Subcutaneous abdominal adipose tissue (tissue), 5 donors: ENCODE data around the gene HBZ.

ENCODE experiments used
- H3K27ac ChIP-seq: one replicate; pipeline ENCODE4 v1.7.0; 2013; ENCODE audit warnings: low read depth, mild to moderate bottlenecking, inconsistent platforms, low read length, moderate library complexity
- H3K27me3 ChIP-seq, 5 donors: one replicate each; pipeline ENCODE4 v1.7.0; 2013; ENCODE audit warnings: low read length in 5 of 5, inconsistent platforms in 1 of 5; ENCODE audit not compliant: control insufficient read depth in 5 of 5, insufficient read depth in 4 of 5
- H3K36me3 ChIP-seq, 5 donors: one replicate each; pipeline ENCODE4 v1.7.0; 2013; ENCODE audit warnings: low read length in 5 of 5; ENCODE audit not compliant: control insufficient read depth in 5 of 5, insufficient read depth in 5 of 5
- H3K4me1 ChIP-seq, 5 donors: one replicate each; pipeline ENCODE4 v1.7.0; 2013; ENCODE audit warnings: low read length in 5 of 5, mild to moderate bottlenecking in 3 of 5, moderate library complexity in 1 of 5; ENCODE audit not compliant: control insufficient read depth in 5 of 5, insufficient read depth in 5 of 5
- H3K4me3 ChIP-seq, 5 donors: one replicate each; pipeline ENCODE4 v1.7.0; 2013; ENCODE audit warnings: low read length in 5 of 5, low read depth in 1 of 5
- H3K9ac ChIP-seq, 5 donors: one replicate each; pipeline ENCODE4 v1.7.0; 2013; ENCODE audit warnings: low read length in 5 of 5, mild to moderate bottlenecking in 4 of 5, moderate library complexity in 3 of 5
- H3K9me3 ChIP-seq, 5 donors: one replicate each; pipeline ENCODE4 v1.7.0; 2013; ENCODE audit warnings: low read length in 5 of 5; ENCODE audit not compliant: control insufficient read depth in 5 of 5
- donor health status: healthy.
- donor health status: healthy.
- donor health status: healthy.
- donor health status: healthy.
- donor health status: healthy.

Gene HBZ

DNA sequence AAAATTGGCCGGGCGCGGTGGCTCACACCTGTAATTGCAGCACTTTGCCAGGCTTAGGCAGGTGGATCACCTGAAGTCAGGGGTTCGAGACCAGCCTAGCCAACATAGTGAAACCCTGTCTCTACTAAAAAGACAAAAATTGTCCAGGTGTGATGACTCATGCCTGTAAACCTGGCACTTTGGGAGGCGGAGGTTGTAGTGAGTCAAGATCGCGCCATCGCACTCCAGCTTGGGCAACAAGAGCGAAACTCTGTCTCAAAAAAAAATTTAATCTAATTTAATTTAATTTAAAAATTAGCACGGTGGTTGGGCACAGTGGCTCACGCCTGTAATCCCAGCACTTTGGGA lies 26.2 kb downstream of the HBZ start:
- peaks cover 0 to 21% (median 13%) of the 10 kb centered on the region in 5 donors for H3K4me1 ChIP-seq
- no peak overlapping the region for H3K9ac ChIP-seq
- no peaks in the 10 kb centered on the region for H3K36me3 ChIP-seq
- no peaks in the 10 kb centered on the region for H3K9me3 ChIP-seq
- H3K4me3 ChIP-seq = no peak overlapping the region
- H3K27me3 ChIP-seq = peaks cover 27 to 40% (median 34%) of the 10 kb centered on the region in 5 donors
- H3K27ac ChIP-seq = no peak overlapping the region

DNA sequence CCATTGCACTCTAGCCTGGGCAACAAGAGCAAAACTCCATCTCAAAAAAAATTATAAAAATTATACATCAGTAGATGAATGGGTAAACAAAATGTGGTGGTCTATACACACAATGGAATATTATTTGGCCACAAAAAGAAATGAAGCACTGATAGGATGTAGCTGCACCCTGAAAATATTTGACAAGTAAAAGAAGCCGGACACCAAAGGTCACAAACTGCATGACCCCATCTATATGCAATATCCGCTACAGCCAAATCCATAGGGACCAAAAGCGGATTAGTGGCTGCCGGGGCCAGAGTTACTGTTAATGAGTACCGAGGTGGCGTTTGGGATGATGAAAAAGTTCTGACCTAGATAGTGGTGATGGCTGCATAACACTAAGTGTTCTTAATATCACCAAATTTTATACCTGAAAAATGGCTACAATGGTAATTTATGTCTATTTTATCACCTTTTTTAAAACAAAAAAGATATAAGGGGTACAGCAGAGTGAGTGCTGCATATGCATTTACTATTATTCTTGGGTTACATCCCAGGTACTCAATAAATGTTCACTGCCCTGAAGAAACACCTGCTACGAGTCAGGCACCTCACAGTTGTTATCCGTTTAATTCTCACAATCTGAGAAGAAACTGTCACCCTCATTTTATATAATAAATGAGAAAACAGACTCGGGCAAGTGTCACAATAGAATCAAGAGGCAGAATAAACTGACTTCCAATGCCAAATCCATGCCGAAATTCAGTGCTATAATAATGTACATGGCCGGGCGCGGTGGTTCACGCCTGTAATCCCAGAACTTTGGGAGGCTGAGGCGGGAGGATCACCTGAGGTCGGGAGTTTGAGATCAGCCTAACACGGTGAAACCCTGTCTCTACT lies 27.0 kb downstream of the HBZ start:
- Histone ChIP-seq H3K4me3 (no peak overlapping the region), H3K27me3 (peaks cover 25 to 40% (median 33%) of the 10 kb centered on the region in 5 donors)

DNA sequence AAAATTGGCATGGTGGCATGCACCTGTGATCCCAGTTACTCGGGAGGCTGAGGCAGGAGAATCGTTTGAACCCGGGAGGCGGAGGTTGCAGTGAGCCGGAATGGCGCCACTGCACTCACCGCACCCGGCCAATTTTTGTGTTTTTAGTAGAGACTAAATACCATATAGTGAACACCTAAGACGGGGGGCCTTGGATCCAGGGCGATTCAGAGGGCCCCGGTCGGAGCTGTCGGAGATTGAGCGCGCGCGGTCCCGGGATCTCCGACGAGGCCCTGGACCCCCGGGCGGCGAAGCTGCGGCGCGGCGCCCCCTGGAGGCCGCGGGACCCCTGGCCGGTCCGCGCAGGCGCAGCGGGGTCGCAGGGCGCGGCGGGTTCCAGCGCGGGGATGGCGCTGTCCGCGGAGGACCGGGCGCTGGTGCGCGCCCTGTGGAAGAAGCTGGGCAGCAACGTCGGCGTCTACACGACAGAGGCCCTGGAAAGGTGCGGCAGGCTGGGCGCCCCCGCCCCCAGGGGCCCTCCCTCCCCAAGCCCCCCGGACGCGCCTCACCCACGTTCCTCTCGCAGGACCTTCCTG lies 27.7 kb downstream of the HBZ start, which contains the start of gene HBQ1:
HBQ1 (plus strand) TSS at position 359 of the 575 bp plus-strand sequence; CDS start at position 387, 28 bp downstream.
- Histone ChIP-seq H3K27me3 (peaks cover 23 to 35% (median 30%) of the 10 kb centered on the region in 5 donors), H3K9ac (no peak within 1 kb of the TSS), H3K27ac (no peak within 1 kb of the TSS), H3K4me3 (peak within 1 kb of the TSS in 3 of 5 donors; percentile 34 to 62 (median 40)), H3K9me3 (no peaks in the 10 kb centered on the region), H3K36me3 (peaks cover 0 to 3% (median 1%) of the 10 kb centered on the region in 5 donors), H3K4me1 (peaks cover 0 to 21% (median 13%) of the 10 kb centered on the region in 5 donors)

More for the DNA sequence above, 27.0 kb downstream of the HBZ start:
- Histone ChIP-seq H3K27ac (no peak overlapping the region), H3K9ac (no peak overlapping the region), H3K36me3 (no peaks in the 10 kb centered on the region), H3K4me1 (peaks cover 0 to 21% (median 13%) of the 10 kb centered on the region in 5 donors), H3K9me3 (no peaks in the 10 kb centered on the region)

- Histone ChIP-seq H3K4me3 (peak overlapping the region in 3 of 5 donors; percentile 34 to 62 (median 40)), H3K9ac (no peak overlapping the region)
Observed at GRCh38 chr16:180681-181564, 28.5 kb downstream of the HBZ start.

GRCh38 chr16:181565-182021 lies 29.1 kb downstream of the HBZ start:
- no peak overlapping the region for H3K9ac ChIP-seq
- peaks cover 0 to 21% (median 13%) of the 10 kb centered on the region in 5 donors for H3K4me1 ChIP-seq
- peaks cover 0 to 10% (median 4%) of the 10 kb centered on the region in 5 donors for H3K36me3 ChIP-seq
- H3K27me3 ChIP-seq = peaks cover 18 to 32% (median 25%) of the 10 kb centered on the region in 5 donors
- H3K27ac ChIP-seq = no peak overlapping the region
- H3K4me3 ChIP-seq = peak overlapping the region in 1 of 5 donors; percentile 62
- H3K9me3 ChIP-seq = no peaks in the 10 kb centered on the region

More at GRCh38 chr16:180681-181564, 28.5 kb downstream of the HBZ start:
- peaks cover 0 to 21% (median 13%) of the 10 kb centered on the region in 5 donors for H3K4me1 ChIP-seq
- no peak overlapping the region for H3K27ac ChIP-seq
- H3K36me3 ChIP-seq = peaks cover 0 to 10% (median 4%) of the 10 kb centered on the region in 5 donors
- H3K9me3 ChIP-seq = no peaks in the 10 kb centered on the region
- H3K27me3 ChIP-seq = peaks cover 18 to 32% (median 25%) of the 10 kb centered on the region in 5 donors

GRCh38 chr16:183005-183404 lies 30.6 kb downstream of the HBZ start:
- Histone ChIP-seq H3K27ac (no peak overlapping the region), H3K4me3 (no peak overlapping the region), H3K36me3 (peaks cover 0 to 20% (median 13%) of the 10 kb centered on the region in 5 donors), H3K4me1 (peaks cover 0 to 21% (median 13%) of the 10 kb centered on the region in 5 donors), H3K9me3 (no peaks in the 10 kb centered on the region), H3K9ac (no peak overlapping the region), H3K27me3 (peaks cover 12 to 24% (median 16%) of the 10 kb centered on the region in 5 donors)

DNA sequence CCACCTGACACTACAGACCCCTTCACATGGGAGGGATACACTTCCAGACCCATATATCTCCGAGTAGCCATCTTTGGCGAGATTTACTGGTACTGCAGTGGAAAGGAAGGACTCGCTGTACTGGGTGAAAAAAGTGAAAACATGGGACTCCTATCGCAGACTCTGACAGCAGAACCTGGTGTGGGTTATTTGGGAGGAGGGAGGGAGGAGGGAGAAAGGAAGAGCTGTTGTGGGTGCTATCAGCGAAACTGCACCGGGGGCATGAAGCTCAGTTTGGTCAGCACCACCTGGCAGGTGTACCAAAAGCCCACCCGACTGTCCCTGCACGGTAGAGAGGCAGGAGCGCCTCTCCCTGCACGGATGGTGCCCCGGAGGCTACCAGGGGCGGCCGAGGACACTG lies 32.8 kb downstream of the HBZ start:
- H3K27me3 ChIP-seq = peaks cover 0 to 6% (median 3%) of the 10 kb centered on the region in 5 donors
- no peak overlapping the region for H3K9ac ChIP-seq
- H3K9me3 ChIP-seq = no peaks in the 10 kb centered on the region
- no peak overlapping the region for H3K27ac ChIP-seq
- H3K4me3 ChIP-seq = no peak overlapping the region
- H3K36me3 ChIP-seq = peaks cover 0 to 41% (median 33%) of the 10 kb centered on the region in 5 donors
- peaks cover 0 to 16% (median 13%) of the 10 kb centered on the region in 5 donors for H3K4me1 ChIP-seq

GRCh38 chr16:185691-186090 lies 33.2 kb downstream of the HBZ start:
- no peak overlapping the region for H3K27ac ChIP-seq
- no peak overlapping the region for H3K4me3 ChIP-seq
- H3K9me3 ChIP-seq = no peaks in the 10 kb centered on the region
- peaks cover 0 to 11% (median 9%) of the 10 kb centered on the region in 5 donors for H3K4me1 ChIP-seq
- no peak overlapping the region for H3K9ac ChIP-seq
- H3K27me3 ChIP-seq = peaks cover 0 to 3% (median 0%) of the 10 kb centered on the region in 5 donors
- H3K36me3 ChIP-seq = peaks cover 0 to 46% (median 37%) of the 10 kb centered on the region in 5 donors

DNA sequence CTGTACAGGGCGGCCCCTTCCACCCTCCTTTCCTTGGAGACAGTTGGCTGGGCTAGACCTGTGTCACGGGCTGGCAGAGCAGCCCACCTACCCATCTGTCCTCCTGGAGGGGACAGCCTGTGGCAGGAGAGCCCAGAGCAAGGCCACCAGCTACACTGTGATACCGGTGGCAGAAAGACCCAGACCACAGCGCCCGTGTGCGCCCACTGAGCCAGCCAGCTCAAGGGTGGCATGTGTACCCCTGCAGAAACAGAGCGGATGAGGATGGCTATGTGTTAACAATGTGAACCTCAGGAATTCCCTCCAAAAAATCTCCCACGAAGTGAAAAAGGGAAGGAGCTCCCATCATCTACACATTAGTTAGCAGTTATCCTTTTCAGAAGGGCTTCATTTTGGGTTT lies 34.9 kb downstream of the HBZ start:
- H3K4me3 ChIP-seq = no peak overlapping the region
- peaks cover 0 to 62% (median 53%) of the 10 kb centered on the region in 5 donors for H3K36me3 ChIP-seq
- H3K27me3 ChIP-seq = no peaks in the 10 kb centered on the region
- H3K9ac ChIP-seq = no peak overlapping the region
- H3K4me1 ChIP-seq = no peaks in the 10 kb centered on the region
- no peaks in the 10 kb centered on the region for H3K9me3 ChIP-seq
- no peak overlapping the region for H3K27ac ChIP-seq
